WTC11 (cell line): ENCODE measurements around the gene ATP2A2. TPM values are rescaled to one million over a fixed set of nuclear protein-coding genes. Genes with fewer than 3 reads are reported as not detected.

ENCODE experiments used
- ATAC-seq: fragments of 200-7000 bp; cut with Tn5 transposase; 2 replicates; pipeline ENCODE4 v1.10.0; 2021; ENCODE audit warnings: mild to moderate bottlenecking, moderate library complexity
- CTCF ChIA-PET: fragments of 300-600 bp; sonication (Branson Sonifier 250); formaldehyde crosslinking; loops from one replicate; lab custom pipeline; 2021; ENCODE audit warnings: antibody characterized with exemption; lab: Charles Lee
- POLR2A ChIA-PET: fragments of 350-600 bp; sonication (Branson Sonifier 250); formaldehyde crosslinking; loops from one replicate; lab custom pipeline; 2021; ENCODE audit warnings: antibody characterized with exemption; lab: Charles Lee
- DNase-seq: peaks from one replicate; pipeline ENCODE4 v3.0.0; 2021; ENCODE audit warnings: low spot score
- H3K27ac Mint-ChIP-seq: 2 replicates; pipeline ENCODE4 v1.8.0; 2021; ENCODE audit warnings: mixed read lengths
- H3K27me3 Mint-ChIP-seq: 2 replicates; pipeline ENCODE4 v1.8.0; 2021; ENCODE audit warnings: low read depth, mild to moderate bottlenecking, moderate library complexity, mixed read lengths
- H3K36me3 Mint-ChIP-seq: 2 replicates; pipeline ENCODE4 v1.8.0; 2021; ENCODE audit warnings: mixed read lengths
- H3K4me1 Mint-ChIP-seq: 2 replicates; pipeline ENCODE4 v1.8.0; 2022; ENCODE audit warnings: mixed read lengths
- H3K4me3 Mint-ChIP-seq: 2 replicates; pipeline ENCODE4 v1.8.0; 2021; ENCODE audit warnings: mild to moderate bottlenecking, moderate library complexity, mixed read lengths
- H3K9me3 Mint-ChIP-seq: 2 replicates; pipeline ENCODE4 v1.8.0; 2021; ENCODE audit warnings: mixed read lengths
- CBFB ChIP-seq: sonication (generic); formaldehyde crosslinking; IDR thresholded peaks from 2 replicates; pipeline ENCODE4 v1.8.1; 2022; ENCODE audit warnings: mild to moderate bottlenecking, low read depth, missing genetic modification reagents
- ESRRA ChIP-seq: sonication (generic); formaldehyde crosslinking; IDR thresholded peaks from 2 replicates; pipeline ENCODE4 v1.8.1; 2022; ENCODE audit warnings: mild to moderate bottlenecking, missing genetic modification reagents, borderline replicate concordance
- FOXP1 ChIP-seq: sonication (generic); formaldehyde crosslinking; IDR thresholded peaks from 2 replicates; pipeline ENCODE4 v1.8.0; 2022; ENCODE audit warnings: missing genetic modification reagents, mild to moderate bottlenecking, moderate library complexity, borderline replicate concordance
- GTF2I ChIP-seq: fragments of 250-450 bp; sonication (Bioruptor Pico); conservative IDR thresholded peaks from 2 replicates; pipeline ENCODE4 v1.4.0; 2021; ENCODE audit warnings: mild to moderate bottlenecking
- HMGA2 ChIP-seq: fragments of 250-450 bp; sonication (Bioruptor Pico); IDR thresholded peaks from 2 replicates; pipeline ENCODE4 v1.4.0; 2021; ENCODE audit warnings: mild to moderate bottlenecking, moderate library complexity
- MYBL2 ChIP-seq: sonication (generic); formaldehyde crosslinking; IDR thresholded peaks from 2 replicates; pipeline ENCODE4 v1.8.1; 2023; ENCODE audit warnings: mild to moderate bottlenecking, moderate library complexity, missing genetic modification reagents
- RORB ChIP-seq: fragments of 250-450 bp; sonication (Bioruptor Pico); IDR thresholded peaks from 2 replicates; pipeline ENCODE4 v1.9.0; 2021; ENCODE audit warnings: mild to moderate bottlenecking
- ZBTB21 ChIP-seq: sonication (generic); formaldehyde crosslinking; IDR thresholded peaks from 2 replicates; pipeline ENCODE4 v1.8.1; 2023; ENCODE audit warnings: mild to moderate bottlenecking, missing genetic modification reagents, borderline replicate concordance
- ZNF219 ChIP-seq: sonication (generic); formaldehyde crosslinking; IDR thresholded peaks from 2 replicates; pipeline ENCODE4 v1.8.0; 2023; ENCODE audit warnings: missing genetic modification reagents, mild to moderate bottlenecking, borderline replicate concordance
- ZNF396 ChIP-seq: fragments of 250-450 bp; sonication (Bioruptor Pico); IDR thresholded peaks from 2 replicates; pipeline ENCODE4 v1.8.0; 2021; ENCODE audit warnings: mild to moderate bottlenecking, moderate library complexity, borderline replicate concordance
- ZNF416 ChIP-seq: fragments of 250-450 bp; sonication (Bioruptor Pico); IDR thresholded peaks from 2 replicates; pipeline ENCODE4 v1.9.0; 2021; ENCODE audit warnings: mild to moderate bottlenecking, inconsistent platforms
- total RNA-seq: library from RNA; stranded (reverse); gene quantifications from 3 replicates; pipeline ENCODE4 v1.2.3, GENCODE V29; 2021
- TF ChIP-seq, protein P1 (sequence below): sonication (generic); formaldehyde crosslinking; IDR thresholded peaks from 2 replicates; pipeline ENCODE4 v1.8.1; 2023; ENCODE audit warnings: mild to moderate bottlenecking, missing genetic modification reagents
- TF ChIP-seq, protein P2 (sequence below): sonication (generic); formaldehyde crosslinking; IDR thresholded peaks from 2 replicates; pipeline ENCODE4 v1.8.0; 2023; ENCODE audit warnings: missing genetic modification reagents
- TF ChIP-seq, protein P3 (sequence below): sonication (generic); formaldehyde crosslinking; IDR thresholded peaks from 2 replicates; pipeline ENCODE4 v1.8.1; 2022; ENCODE audit warnings: low read depth, missing genetic modification reagents, borderline replicate concordance
- TF ChIP-seq, protein P4 (sequence below): sonication (generic); formaldehyde crosslinking; IDR thresholded peaks from 2 replicates; pipeline ENCODE4 v1.8.1; 2023; ENCODE audit warnings: mild to moderate bottlenecking, missing genetic modification reagents, moderate library complexity
- TF ChIP-seq, protein P5 (sequence below): sonication (generic); formaldehyde crosslinking; IDR thresholded peaks from 2 replicates; pipeline ENCODE4 v1.8.0; 2023; ENCODE audit warnings: missing genetic modification reagents, mild to moderate bottlenecking, borderline replicate concordance
- TF ChIP-seq, protein P6 (sequence below): sonication (generic); formaldehyde crosslinking; IDR thresholded peaks from 2 replicates; pipeline ENCODE4 v1.8.1; 2023; ENCODE audit warnings: mild to moderate bottlenecking, moderate library complexity, missing genetic modification reagents
- TF ChIP-seq, protein P7 (sequence below): fragments of 250-450 bp; sonication (Bioruptor Pico); IDR thresholded peaks from 2 replicates; pipeline ENCODE4 v1.9.0; 2021; ENCODE audit warnings: mild to moderate bottlenecking
- TF ChIP-seq, protein P8 (sequence below): fragments of 250-450 bp; sonication (Bioruptor Pico); conservative IDR thresholded peaks from 2 replicates; pipeline ENCODE4 v1.9.0; 2021; ENCODE audit warnings: mild to moderate bottlenecking

Gene ATP2A2
- total RNA-seq, 1 experiment from 2014 or later, result 239 TPM

DNA sequence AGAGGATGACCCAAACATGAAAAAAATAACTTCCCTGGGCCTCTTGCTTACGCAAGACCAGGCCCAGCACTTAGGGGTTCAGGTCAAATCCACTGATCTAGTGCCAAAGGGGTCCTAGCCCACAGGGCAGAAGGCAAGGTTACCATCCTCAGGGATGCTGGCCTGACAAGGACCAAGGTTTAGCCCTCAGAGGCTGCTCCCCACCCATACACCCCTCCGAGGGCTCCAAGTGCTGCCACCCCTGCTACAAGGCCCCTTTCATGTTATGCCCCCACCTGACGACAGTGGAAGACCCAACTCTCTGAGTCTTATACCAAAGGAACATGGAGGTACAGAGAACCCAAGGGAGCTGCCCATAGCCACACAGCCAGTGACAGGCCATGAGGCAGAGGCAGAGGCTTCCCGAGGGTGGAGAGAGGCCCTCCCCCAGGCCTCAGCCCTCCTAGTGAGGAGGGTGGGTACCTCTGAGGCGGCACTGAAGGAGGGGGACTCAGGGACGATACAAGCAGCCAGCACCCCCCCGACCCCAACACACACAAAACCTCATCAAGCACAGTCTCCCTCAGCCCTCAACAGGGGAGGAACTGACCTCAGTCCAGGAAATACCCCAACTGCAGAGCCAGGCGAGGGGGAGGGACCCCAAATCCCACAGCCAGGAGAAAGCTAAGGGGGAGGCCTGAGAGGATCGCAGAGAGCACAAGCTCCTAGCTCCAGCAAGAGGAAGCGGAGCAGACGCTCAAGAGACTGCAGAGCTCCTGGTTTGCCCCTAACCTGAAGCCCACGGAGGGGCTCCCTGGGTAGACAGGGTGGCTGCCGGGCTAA is 85.5 kb downstream of the ATP2A2 start:
- CTCF ChIA-PET, result interaction anchor here (0.6 to 4.5 kb wide), 3 partner anchors 11 to 65 kb away, joined by 3 to 29 read pairs (median 4); no protein-coding TSS in a partner anchor
- H3K4me3 Mint-ChIP-seq, result no peak overlapping the region
- no peak overlapping the region for H3K27ac Mint-ChIP-seq
- POLR2A ChIA-PET, result no interaction called here
- no peaks in the 10 kb centered on the region for H3K27me3 Mint-ChIP-seq
- H3K36me3 Mint-ChIP-seq, result no peaks in the 10 kb centered on the region; the same call in 1 of the 2 replicates
- DNase-seq (no peak), ATAC-seq (peak; percentile 9; the same call in 1 of the 2 replicates)
- H3K9me3 Mint-ChIP-seq, result no peaks in the 10 kb centered on the region
- no peaks in the 10 kb centered on the region for H3K4me1 Mint-ChIP-seq
- TF ChIP-seq, protein P1, sequence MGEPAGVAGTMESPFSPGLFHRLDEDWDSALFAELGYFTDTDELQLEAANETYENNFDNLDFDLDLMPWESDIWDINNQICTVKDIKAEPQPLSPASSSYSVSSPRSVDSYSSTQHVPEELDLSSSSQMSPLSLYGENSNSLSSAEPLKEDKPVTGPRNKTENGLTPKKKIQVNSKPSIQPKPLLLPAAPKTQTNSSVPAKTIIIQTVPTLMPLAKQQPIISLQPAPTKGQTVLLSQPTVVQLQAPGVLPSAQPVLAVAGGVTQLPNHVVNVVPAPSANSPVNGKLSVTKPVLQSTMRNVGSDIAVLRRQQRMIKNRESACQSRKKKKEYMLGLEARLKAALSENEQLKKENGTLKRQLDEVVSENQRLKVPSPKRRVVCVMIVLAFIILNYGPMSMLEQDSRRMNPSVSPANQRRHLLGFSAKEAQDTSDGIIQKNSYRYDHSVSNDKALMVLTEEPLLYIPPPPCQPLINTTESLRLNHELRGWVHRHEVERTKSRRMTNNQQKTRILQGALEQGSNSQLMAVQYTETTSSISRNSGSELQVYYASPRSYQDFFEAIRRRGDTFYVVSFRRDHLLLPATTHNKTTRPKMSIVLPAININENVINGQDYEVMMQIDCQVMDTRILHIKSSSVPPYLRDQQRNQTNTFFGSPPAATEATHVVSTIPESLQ (CRISPR knock-in tag), result no peak
- no peak for TF ChIP-seq RORB
- TF ChIP-seq, protein P2, sequence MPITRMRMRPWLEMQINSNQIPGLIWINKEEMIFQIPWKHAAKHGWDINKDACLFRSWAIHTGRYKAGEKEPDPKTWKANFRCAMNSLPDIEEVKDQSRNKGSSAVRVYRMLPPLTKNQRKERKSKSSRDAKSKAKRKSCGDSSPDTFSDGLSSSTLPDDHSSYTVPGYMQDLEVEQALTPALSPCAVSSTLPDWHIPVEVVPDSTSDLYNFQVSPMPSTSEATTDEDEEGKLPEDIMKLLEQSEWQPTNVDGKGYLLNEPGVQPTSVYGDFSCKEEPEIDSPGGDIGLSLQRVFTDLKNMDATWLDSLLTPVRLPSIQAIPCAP, result no peak
- no peak for TF ChIP-seq FOXP1
- TF ChIP-seq, protein P3, sequence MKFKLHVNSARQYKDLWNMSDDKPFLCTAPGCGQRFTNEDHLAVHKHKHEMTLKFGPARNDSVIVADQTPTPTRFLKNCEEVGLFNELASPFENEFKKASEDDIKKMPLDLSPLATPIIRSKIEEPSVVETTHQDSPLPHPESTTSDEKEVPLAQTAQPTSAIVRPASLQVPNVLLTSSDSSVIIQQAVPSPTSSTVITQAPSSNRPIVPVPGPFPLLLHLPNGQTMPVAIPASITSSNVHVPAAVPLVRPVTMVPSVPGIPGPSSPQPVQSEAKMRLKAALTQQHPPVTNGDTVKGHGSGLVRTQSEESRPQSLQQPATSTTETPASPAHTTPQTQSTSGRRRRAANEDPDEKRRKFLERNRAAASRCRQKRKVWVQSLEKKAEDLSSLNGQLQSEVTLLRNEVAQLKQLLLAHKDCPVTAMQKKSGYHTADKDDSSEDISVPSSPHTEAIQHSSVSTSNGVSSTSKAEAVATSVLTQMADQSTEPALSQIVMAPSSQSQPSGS (CRISPR knock-in tag), result no peak
- no peak for TF ChIP-seq ESRRA (CRISPR knock-in tag)
- no peak for TF ChIP-seq ZBTB21 (CRISPR knock-in tag)
- TF ChIP-seq, protein P4, sequence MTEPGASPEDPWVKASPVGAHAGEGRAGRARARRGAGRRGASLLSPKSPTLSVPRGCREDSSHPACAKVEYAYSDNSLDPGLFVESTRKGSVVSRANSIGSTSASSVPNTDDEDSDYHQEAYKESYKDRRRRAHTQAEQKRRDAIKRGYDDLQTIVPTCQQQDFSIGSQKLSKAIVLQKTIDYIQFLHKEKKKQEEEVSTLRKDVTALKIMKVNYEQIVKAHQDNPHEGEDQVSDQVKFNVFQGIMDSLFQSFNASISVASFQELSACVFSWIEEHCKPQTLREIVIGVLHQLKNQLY (CRISPR knock-in tag), result no peak
- TF ChIP-seq ZNF219 (CRISPR knock-in tag), result no peak
- TF ChIP-seq ZNF416 (CRISPR knock-in tag), result no peak
- TF ChIP-seq, protein P5, sequence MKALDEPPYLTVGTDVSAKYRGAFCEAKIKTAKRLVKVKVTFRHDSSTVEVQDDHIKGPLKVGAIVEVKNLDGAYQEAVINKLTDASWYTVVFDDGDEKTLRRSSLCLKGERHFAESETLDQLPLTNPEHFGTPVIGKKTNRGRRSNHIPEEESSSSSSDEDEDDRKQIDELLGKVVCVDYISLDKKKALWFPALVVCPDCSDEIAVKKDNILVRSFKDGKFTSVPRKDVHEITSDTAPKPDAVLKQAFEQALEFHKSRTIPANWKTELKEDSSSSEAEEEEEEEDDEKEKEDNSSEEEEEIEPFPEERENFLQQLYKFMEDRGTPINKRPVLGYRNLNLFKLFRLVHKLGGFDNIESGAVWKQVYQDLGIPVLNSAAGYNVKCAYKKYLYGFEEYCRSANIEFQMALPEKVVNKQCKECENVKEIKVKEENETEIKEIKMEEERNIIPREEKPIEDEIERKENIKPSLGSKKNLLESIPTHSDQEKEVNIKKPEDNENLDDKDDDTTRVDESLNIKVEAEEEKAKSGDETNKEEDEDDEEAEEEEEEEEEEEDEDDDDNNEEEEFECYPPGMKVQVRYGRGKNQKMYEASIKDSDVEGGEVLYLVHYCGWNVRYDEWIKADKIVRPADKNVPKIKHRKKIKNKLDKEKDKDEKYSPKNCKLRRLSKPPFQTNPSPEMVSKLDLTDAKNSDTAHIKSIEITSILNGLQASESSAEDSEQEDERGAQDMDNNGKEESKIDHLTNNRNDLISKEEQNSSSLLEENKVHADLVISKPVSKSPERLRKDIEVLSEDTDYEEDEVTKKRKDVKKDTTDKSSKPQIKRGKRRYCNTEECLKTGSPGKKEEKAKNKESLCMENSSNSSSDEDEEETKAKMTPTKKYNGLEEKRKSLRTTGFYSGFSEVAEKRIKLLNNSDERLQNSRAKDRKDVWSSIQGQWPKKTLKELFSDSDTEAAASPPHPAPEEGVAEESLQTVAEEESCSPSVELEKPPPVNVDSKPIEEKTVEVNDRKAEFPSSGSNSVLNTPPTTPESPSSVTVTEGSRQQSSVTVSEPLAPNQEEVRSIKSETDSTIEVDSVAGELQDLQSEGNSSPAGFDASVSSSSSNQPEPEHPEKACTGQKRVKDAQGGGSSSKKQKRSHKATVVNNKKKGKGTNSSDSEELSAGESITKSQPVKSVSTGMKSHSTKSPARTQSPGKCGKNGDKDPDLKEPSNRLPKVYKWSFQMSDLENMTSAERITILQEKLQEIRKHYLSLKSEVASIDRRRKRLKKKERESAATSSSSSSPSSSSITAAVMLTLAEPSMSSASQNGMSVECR (CRISPR knock-in tag), result no peak
- no peak for TF ChIP-seq CBFB (CRISPR knock-in tag)
- no peak for TF ChIP-seq GTF2I
- TF ChIP-seq, protein P6, sequence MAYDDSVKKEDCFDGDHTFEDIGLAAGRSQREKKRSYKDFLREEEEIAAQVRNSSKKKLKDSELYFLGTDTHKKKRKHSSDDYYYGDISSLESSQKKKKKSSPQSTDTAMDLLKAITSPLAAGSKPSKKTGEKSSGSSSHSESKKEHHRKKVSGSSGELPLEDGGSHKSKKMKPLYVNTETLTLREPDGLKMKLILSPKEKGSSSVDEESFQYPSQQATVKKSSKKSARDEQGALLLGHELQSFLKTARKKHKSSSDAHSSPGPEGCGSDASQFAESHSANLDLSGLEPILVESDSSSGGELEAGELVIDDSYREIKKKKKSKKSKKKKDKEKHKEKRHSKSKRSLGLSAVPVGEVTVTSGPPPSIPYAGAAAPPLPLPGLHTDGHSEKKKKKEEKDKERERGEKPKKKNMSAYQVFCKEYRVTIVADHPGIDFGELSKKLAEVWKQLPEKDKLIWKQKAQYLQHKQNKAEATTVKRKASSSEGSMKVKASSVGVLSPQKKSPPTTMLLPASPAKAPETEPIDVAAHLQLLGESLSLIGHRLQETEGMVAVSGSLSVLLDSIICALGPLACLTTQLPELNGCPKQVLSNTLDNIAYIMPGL (CRISPR knock-in tag), result no peak
- TF ChIP-seq ZNF396 (CRISPR knock-in tag), result no peak
- TF ChIP-seq, protein P7, sequence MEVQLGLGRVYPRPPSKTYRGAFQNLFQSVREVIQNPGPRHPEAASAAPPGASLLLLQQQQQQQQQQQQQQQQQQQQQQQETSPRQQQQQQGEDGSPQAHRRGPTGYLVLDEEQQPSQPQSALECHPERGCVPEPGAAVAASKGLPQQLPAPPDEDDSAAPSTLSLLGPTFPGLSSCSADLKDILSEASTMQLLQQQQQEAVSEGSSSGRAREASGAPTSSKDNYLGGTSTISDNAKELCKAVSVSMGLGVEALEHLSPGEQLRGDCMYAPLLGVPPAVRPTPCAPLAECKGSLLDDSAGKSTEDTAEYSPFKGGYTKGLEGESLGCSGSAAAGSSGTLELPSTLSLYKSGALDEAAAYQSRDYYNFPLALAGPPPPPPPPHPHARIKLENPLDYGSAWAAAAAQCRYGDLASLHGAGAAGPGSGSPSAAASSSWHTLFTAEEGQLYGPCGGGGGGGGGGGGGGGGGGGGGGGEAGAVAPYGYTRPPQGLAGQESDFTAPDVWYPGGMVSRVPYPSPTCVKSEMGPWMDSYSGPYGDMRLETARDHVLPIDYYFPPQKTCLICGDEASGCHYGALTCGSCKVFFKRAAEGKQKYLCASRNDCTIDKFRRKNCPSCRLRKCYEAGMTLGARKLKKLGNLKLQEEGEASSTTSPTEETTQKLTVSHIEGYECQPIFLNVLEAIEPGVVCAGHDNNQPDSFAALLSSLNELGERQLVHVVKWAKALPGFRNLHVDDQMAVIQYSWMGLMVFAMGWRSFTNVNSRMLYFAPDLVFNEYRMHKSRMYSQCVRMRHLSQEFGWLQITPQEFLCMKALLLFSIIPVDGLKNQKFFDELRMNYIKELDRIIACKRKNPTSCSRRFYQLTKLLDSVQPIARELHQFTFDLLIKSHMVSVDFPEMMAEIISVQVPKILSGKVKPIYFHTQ, result no peak
- TF ChIP-seq MYBL2 (CRISPR knock-in tag), result no peak
- TF ChIP-seq, protein P8, sequence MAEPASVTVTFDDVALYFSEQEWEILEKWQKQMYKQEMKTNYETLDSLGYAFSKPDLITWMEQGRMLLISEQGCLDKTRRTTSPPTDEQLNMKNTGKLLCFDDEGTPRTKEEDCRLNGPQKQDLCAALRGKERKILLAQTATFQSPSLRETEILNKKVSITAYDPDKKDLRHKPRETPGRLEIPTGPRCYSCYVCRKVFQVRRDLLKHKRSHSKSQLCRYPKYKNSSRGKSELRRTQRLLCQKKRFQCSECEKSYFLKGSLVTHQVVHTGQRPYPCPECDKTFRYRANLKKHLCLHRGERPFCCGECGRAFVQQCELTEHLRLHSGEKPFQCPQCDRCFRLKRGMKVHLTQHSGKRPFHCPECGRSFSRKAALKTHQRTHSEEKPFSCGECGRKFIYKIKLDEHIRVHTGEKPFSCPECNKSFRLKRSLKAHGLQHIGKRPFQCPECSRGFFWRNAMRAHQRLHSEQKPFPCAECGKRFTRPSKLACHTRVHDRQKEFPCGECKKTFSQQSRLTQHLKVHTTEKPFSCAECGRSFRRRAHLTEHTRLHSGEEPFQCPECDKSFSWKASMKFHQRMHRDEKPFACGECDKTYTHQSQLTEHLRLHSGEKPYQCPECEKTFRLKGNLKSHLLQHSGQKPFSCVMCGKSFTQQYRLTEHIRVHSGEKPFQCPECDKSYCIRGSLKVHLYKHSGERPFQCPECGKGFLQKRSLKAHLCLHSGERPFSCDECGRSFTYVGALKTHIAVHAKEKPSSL (CRISPR knock-in tag), result no peak
- TF ChIP-seq HMGA2 (CRISPR knock-in tag), result no peak
